Activated naive CD4-positive, alpha-beta T cell treated with anti-CD3 and anti-CD28 coated beads, Interleukin-2, amount 50 U/mL, for 72 hours (primary cell): ENCODE measurements around the gene TRAPPC10. TPM values are rescaled to one million over a fixed set of nuclear protein-coding genes. Genes with fewer than 3 reads are reported as not detected.

Experiments used
- ATAC-seq, 2 donors: fragments of 150-1000 bp; cut with Tn5 transposase; 2 replicates each; pipeline ENCODE4 v1.10.0; 2021; ENCODE audit warnings: mild to moderate bottlenecking in 2 of 2, moderate library complexity in 2 of 2
- DNase-seq, 2 donors: peaks; one replicate each; pipeline ENCODE4 v3.0.0; 2021 to 2022; ENCODE audit warnings: low spot score in 2 of 2
- H3K27ac Mint-ChIP-seq, 2 donors: one replicate each; pipeline ENCODE4 v1.8.0; 2022; ENCODE audit warnings: mild to moderate bottlenecking in 2 of 2, mixed read lengths in 2 of 2
- H3K36me3 Mint-ChIP-seq, 2 donors: one replicate each; pipeline ENCODE4 v1.8.0; 2022; ENCODE audit warnings: mixed read lengths in 2 of 2
- H3K9me3 Mint-ChIP-seq, 2 donors: one replicate each; pipeline ENCODE4 v1.8.0; 2022; ENCODE audit warnings: mixed read lengths in 2 of 2
- total RNA-seq, 2 donors: library from RNA; stranded (reverse); gene quantifications; one replicate each; pipeline ENCODE4 v1.2.3, GENCODE V29; 2022

The TRAPPC10 gene
- total RNA-seq, 2 donors from 2014 or later = 49.2 to 59.5 TPM

DNA sequence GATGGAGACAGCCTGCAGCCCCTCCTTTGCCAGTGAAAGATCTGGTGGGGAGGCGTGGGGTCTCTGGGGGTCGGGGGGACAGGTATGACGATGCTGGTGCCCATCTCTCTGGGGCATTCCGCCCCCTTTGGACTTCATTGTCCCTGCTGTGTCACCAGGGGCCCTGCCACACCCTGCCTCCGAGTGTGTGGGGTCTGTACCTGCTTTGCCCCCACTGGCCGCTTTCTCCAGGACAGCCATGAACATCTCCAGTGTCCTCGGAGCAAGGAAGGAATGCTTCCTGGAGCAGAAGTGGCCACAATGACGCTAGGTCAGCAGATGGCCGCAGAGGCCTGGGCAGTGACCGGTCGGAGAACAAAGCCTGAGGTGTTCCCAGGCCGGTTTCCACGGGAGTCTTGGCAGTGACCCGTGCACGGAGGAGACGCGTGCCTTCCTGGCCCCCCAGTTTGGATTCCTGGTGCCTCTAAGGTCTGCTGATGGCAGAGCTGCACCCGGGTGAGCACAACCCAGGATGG is 18.6 kb upstream of the TRAPPC10 start:
- no peak overlapping the region for H3K27ac Mint-ChIP-seq
- no peaks in the 10 kb centered on the region for H3K9me3 Mint-ChIP-seq
- ATAC-seq (no peak), DNase-seq (no peak)
- H3K36me3 Mint-ChIP-seq = no peaks in the 10 kb centered on the region

- H3K36me3 Mint-ChIP-seq = no peaks in the 10 kb centered on the region
Measured at GRCh38 chr21:43994085-43994484, 18.0 kb upstream of the TRAPPC10 start.

GRCh38 chr21:43994646-43995045 is 17.5 kb upstream of the TRAPPC10 start:
- no peaks in the 10 kb centered on the region for H3K36me3 Mint-ChIP-seq
- H3K9me3 Mint-ChIP-seq = no peaks in the 10 kb centered on the region

More at GRCh38 chr21:43994085-43994484, 18.0 kb upstream of the TRAPPC10 start:
- no peaks in the 10 kb centered on the region for H3K9me3 Mint-ChIP-seq
- DNase-seq (no peak), ATAC-seq (peak in 1 of 2 donors; percentile 18)
- no peak overlapping the region for H3K27ac Mint-ChIP-seq

GRCh38 chr21:43995521-43996105 is 16.5 kb upstream of the TRAPPC10 start:
- H3K27ac Mint-ChIP-seq = no peak overlapping the region
- no peaks in the 10 kb centered on the region for H3K9me3 Mint-ChIP-seq
- H3K36me3 Mint-ChIP-seq = no peaks in the 10 kb centered on the region
- no peak for ATAC-seq
- DNase-seq = no peak

More at GRCh38 chr21:43994646-43995045, 17.5 kb upstream of the TRAPPC10 start:
- no peak overlapping the region for H3K27ac Mint-ChIP-seq
- ATAC-seq (no peak), DNase-seq (no peak)

- Mint-ChIP-seq H3K36me3 (no peaks in the 10 kb centered on the region), H3K27ac (peak overlapping the region in 1 of 2 donors; percentile 55), H3K9me3 (no peaks in the 10 kb centered on the region)
- no peak for DNase-seq
- ATAC-seq = no peak
Measured at GRCh38 chr21:43997766-43998742, 14.1 kb upstream of the TRAPPC10 start.

- Mint-ChIP-seq H3K27ac (no peak overlapping the region), H3K36me3 (no peaks in the 10 kb centered on the region)
- no peak for ATAC-seq
Measured at GRCh38 chr21:44000360-44000759, 11.7 kb upstream of the TRAPPC10 start.

GRCh38 chr21:44002511-44002910 is 9.6 kb upstream of the TRAPPC10 start:
- H3K27ac Mint-ChIP-seq = no peak overlapping the region
- H3K9me3 Mint-ChIP-seq = no peaks in the 10 kb centered on the region
- DNase-seq = no peak
- ATAC-seq = no peak
- H3K36me3 Mint-ChIP-seq = no peaks in the 10 kb centered on the region

More at GRCh38 chr21:44000360-44000759, 11.7 kb upstream of the TRAPPC10 start:
- no peak for DNase-seq
- no peaks in the 10 kb centered on the region for H3K9me3 Mint-ChIP-seq

- no peak for ATAC-seq
- Mint-ChIP-seq H3K27ac (no peak overlapping the region), H3K9me3 (no peaks in the 10 kb centered on the region), H3K36me3 (no peaks in the 10 kb centered on the region)
- DNase-seq = no peak
Measured at GRCh38 chr21:44003307-44003966, 8.7 kb upstream of the TRAPPC10 start.

DNA sequence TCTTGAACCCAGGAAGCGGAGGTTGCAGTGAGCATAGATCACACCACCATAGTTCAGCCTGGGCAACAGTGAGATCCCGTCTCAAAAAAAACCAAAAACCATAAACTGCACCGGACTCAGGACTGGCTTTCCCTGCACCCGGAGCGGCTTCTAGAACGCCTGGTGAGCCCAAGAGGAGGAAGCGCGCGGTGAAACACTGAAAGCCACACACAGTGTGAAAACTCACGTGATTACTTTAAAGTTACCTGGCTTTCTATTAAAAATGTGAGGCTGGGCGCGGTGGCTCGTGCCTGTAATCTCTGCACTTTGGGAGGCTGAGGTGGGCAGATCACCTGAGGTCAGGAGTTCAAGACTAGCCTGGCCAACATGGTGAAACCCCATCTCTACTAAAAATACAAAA is 7.0 kb upstream of the TRAPPC10 start:
- Mint-ChIP-seq H3K27ac (no peak overlapping the region), H3K9me3 (no peaks in the 10 kb centered on the region), H3K36me3 (no peaks in the 10 kb centered on the region)
- DNase-seq (no peak), ATAC-seq (no peak)

- H3K9me3 Mint-ChIP-seq = no peaks in the 10 kb centered on the region
- no peak for ATAC-seq
- no peaks in the 10 kb centered on the region for H3K36me3 Mint-ChIP-seq
- no peak overlapping the region for H3K27ac Mint-ChIP-seq
- no peak for DNase-seq
Measured at GRCh38 chr21:44005593-44005992, 6.5 kb upstream of the TRAPPC10 start.

GRCh38 chr21:44006017-44006619 is 6.0 kb upstream of the TRAPPC10 start:
- no peak overlapping the region for H3K27ac Mint-ChIP-seq
- ATAC-seq = no peak
- DNase-seq = no peak
- H3K36me3 Mint-ChIP-seq = peaks cover 0 to 1% of the 10 kb centered on the region in 2 donors
- H3K9me3 Mint-ChIP-seq = no peaks in the 10 kb centered on the region

GRCh38 chr21:44006656-44007055 is 5.5 kb upstream of the TRAPPC10 start:
- Mint-ChIP-seq H3K27ac (no peak overlapping the region), H3K36me3 (peaks cover 0 to 5% of the 10 kb centered on the region in 2 donors), H3K9me3 (no peaks in the 10 kb centered on the region)

GRCh38 chr21:44010429-44010828 is 1.7 kb upstream of the TRAPPC10 start:
- ATAC-seq (no peak), DNase-seq (no peak)
- Mint-ChIP-seq H3K36me3 (peaks cover 17 to 21% of the 10 kb centered on the region in 2 donors), H3K27ac (no peak overlapping the region), H3K9me3 (no peaks in the 10 kb centered on the region)

More at GRCh38 chr21:44006656-44007055, 5.5 kb upstream of the TRAPPC10 start:
- ATAC-seq (no peak), DNase-seq (no peak)

DNA sequence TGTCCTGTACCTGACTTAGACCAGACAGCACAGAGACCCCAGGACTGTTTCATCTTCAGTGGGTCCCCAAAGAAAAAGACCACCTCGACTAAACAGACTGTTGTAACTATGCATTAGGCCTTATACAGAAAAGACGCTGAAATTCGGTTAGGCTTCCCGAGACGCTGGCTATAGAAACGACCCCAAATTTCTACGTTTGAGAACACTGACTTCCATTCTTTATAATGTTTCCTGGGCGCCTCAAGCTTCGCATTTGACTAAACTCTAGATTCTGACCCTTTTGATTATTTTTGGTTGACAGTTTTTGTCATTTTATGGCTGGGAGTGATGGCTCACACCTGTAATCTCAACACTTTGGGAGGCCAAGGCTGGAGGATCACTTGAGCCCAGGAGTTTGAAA is 986 bp upstream of the TRAPPC10 start:
- Mint-ChIP-seq H3K36me3 (peaks cover 17 to 21% of the 10 kb centered on the region in 2 donors), H3K27ac (peak overlapping the region; percentile 90 to 95)

GRCh38 chr21:44012474-44013379 is 618 bp downstream of the TRAPPC10 start:
- peak; percentile 77 to 88 for ATAC-seq
- no peaks in the 10 kb centered on the region for H3K9me3 Mint-ChIP-seq
- peak; percentile 85 to 92 for DNase-seq
- peaks cover 20 to 21% of the 10 kb centered on the region in 2 donors for H3K36me3 Mint-ChIP-seq
- H3K27ac Mint-ChIP-seq = peak overlapping the region; percentile 84 to 87

More for the DNA sequence above, 986 bp upstream of the TRAPPC10 start:
- H3K9me3 Mint-ChIP-seq = no peaks in the 10 kb centered on the region
- no peak for ATAC-seq
- DNase-seq = no peak
